ENCODE data around the gene CRACR2B. TPM values are rescaled to one million over a fixed set of nuclear protein-coding genes. Genes with fewer than 3 reads are reported as not detected.

Gene CRACR2B
- total RNA-seq, 4 donors from 2014 or later: 0.48 to 5.7 (median 3.5) TPM

DNA sequence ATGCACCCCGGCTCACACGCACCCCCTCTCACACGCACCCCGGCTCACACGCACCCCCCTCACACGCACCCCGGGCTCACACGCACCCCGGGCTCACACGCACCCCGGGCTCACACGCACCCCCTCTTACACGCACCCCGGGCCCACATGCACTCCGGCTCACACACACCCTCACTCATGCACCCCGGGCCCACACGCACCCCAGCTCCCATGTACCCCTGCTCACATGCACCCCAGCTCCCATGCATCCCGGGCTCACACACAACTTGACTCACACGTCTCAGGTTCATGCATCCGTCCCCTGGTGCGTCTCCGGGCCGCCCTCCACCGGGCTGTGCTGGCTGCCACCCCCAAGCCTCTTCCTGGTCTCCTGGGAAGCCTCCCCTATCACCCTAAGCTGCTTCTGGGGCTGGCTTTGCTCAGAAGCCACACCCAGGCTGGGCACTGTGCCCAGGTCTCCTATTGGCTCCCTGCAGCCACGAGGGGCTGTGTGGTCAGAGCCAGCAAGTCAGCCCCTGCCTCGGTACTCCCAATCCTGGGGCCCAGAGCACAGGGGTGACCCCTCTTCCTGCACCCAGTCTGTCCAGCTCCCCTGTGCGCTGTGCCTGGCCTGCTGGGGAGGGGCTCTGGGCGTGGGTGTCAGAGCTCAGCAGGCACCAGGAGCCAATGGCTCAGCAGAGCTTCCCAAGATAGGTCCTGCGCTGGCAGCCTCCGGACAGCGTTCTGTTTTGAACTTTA is 31.8 kb downstream of the CRACR2B start:
- no peak for TF ChIP-seq POLR2A (IDR thresholded peaks at IDR 0.05)
- TF ChIP-seq, protein P1, sequence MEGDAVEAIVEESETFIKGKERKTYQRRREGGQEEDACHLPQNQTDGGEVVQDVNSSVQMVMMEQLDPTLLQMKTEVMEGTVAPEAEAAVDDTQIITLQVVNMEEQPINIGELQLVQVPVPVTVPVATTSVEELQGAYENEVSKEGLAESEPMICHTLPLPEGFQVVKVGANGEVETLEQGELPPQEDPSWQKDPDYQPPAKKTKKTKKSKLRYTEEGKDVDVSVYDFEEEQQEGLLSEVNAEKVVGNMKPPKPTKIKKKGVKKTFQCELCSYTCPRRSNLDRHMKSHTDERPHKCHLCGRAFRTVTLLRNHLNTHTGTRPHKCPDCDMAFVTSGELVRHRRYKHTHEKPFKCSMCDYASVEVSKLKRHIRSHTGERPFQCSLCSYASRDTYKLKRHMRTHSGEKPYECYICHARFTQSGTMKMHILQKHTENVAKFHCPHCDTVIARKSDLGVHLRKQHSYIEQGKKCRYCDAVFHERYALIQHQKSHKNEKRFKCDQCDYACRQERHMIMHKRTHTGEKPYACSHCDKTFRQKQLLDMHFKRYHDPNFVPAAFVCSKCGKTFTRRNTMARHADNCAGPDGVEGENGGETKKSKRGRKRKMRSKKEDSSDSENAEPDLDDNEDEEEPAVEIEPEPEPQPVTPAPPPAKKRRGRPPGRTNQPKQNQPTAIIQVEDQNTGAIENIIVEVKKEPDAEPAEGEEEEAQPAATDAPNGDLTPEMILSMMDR (IDR thresholded peaks at IDR 0.05): no peak

DNA sequence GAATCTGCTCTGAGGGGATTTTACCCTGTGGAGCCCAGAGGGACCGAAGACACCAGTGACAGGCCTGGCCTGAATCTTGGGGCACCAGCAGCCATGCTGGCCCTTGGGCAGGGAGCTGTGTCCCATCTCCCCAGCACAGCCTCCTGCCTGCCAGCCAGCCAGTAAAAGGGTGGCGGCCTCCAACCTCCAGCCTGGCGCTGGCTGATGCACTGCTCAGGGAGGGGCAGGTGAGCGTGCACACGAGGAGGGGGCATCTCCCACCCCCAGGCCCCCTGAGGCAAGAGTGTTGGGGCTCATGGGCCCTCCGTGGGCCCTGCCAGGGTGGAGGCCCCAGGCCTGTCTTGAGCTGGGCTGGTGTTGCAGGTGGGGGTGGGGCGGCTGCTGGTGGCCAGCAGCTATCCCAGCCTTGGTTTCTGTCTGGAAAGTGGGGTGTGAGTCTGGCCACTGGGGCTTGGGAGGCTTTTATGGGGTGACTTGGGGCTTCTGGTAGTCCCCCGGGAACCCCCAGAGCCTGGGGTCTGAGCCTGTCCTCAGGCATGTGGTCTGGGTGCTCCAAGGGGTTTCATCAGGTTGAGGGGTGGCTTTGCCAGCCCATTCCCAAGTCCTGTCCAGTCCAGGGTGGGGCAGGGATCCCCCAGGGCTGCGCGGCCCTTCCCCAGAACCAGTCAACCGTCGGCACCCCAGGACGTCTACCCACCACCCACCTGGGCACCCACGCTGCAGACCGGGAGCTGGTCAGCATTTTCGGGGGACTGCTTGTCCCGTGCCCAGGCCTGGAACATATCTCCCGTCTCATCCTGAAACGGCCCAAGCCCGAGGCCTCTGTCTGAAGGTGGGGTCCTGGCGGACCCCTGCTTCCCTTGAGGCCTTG is 32.8 kb downstream of the CRACR2B start:
- WGBS, 2 donors: 72% methylated on average over 8 of the region's 21 CpGs; no CpG with 5 or more reads in 1 of the 2 donors
- no peak overlapping the region for H3K4me3 ChIP-seq
- peaks cover 11 to 51% (median 11%) of the 10 kb centered on the region in 3 donors for H3K4me1 ChIP-seq
- DNase-seq: no peak
- TF ChIP-seq, protein P1 (IDR thresholded peaks at IDR 0.05): no peak
- no peak for TF ChIP-seq POLR2A (IDR thresholded peaks at IDR 0.05)
- H3K27ac ChIP-seq: peak overlapping the region in 1 of 4 donors; percentile 39
- H3K27me3 ChIP-seq: no peaks in the 10 kb centered on the region
- peaks cover 0 to 32% (median 7%) of the 10 kb centered on the region in 3 donors for H3K36me3 ChIP-seq
- intact Hi-C loops (cut with DNase I): no loop called here
- no peaks in the 10 kb centered on the region for H3K9me3 ChIP-seq

More for the DNA sequence above, 31.8 kb downstream of the CRACR2B start:
- WGBS, 2 donors: 41 to 89% methylated on average over 6 to 7 of the region's 31 CpGs
- peaks cover 0 to 23% (median 7%) of the 10 kb centered on the region in 3 donors for H3K36me3 ChIP-seq
- peaks cover 11 to 51% (median 11%) of the 10 kb centered on the region in 3 donors for H3K4me1 ChIP-seq
- H3K27me3 ChIP-seq: no peaks in the 10 kb centered on the region
- H3K4me3 ChIP-seq: peak overlapping the region in 2 of 4 donors; percentile 11 to 31
- no peaks in the 10 kb centered on the region for H3K9me3 ChIP-seq
- no peak for DNase-seq
- H3K27ac ChIP-seq: peak overlapping the region in 1 of 4 donors; percentile 39
- intact Hi-C loops (cut with DNase I): no loop called here

DNA sequence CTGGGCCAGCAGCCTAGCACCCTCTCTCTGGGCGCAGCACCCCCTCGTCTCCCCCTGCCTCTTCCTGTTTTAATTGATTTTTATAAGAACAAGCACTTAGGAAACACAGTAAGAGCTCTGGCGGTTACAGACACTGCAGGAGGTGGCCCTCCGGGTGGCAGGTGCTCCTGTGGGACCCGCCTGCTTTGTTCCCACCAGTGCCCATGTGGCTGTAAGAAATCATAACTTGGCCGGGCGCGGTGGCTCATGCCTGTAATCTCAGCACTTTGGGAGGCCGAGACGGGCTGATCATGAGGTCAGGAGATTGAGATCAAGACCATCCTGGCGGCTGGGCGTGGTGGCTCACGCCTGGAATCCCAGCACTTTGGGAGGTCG is 33.4 kb downstream of the CRACR2B start:
- WGBS, 2 donors: 73 to 91% methylated on average over 2 to 12 of the region's 14 CpGs
- no peak for DNase-seq
- Histone ChIP-seq H3K27me3 (no peaks in the 10 kb centered on the region), H3K4me3 (no peak overlapping the region), H3K9me3 (no peaks in the 10 kb centered on the region), H3K4me1 (peaks cover 11 to 50% (median 11%) of the 10 kb centered on the region in 3 donors), H3K36me3 (peaks cover 0 to 38% (median 7%) of the 10 kb centered on the region in 3 donors), H3K27ac (no peak overlapping the region)
- TF ChIP-seq POLR2A (IDR thresholded peaks at IDR 0.05): no peak
- TF ChIP-seq, protein P1 (IDR thresholded peaks at IDR 0.05): no peak
- intact Hi-C loops (cut with DNase I): no loop called here

DNA sequence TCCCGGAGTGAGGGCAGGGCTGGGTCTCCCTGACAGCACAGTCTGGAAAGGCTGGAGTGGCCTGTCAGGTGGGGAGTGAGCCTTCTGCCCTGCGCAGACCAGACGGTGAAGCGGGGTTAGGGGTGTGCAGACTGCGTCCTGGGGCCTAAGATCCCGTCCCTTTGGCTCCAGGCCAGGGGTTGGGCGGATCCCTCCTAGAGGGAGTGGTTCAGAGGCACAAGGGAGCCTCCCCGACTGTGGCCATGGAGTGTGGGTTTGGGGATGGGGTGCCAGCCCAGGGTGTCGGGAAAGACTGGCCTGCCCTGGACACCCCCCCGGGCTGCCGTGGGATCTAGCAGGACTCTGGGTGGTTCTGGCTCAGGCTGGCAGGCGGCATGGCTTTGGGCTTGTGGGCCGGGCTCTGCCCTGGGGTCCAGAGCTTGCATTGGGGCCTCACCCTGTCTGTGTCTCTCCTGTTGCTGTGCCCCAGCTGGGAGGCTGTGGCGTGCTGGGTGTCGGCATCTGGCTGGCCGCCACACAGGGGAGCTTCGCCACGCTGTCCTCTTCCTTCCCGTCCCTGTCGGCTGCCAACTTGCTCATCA is 34.5 kb downstream of the CRACR2B start:
- intact Hi-C loops (cut with DNase I): no loop called here
- Histone ChIP-seq H3K4me3 (no peak overlapping the region), H3K9me3 (no peaks in the 10 kb centered on the region), H3K36me3 (peaks cover 0 to 49% (median 7%) of the 10 kb centered on the region in 3 donors), H3K4me1 (peaks cover 11 to 40% (median 11%) of the 10 kb centered on the region in 3 donors), H3K27ac (no peak overlapping the region), H3K27me3 (no peaks in the 10 kb centered on the region)
- DNase-seq: no peak
- WGBS, 2 donors: 50 to 64% methylated on average over 1 to 4 of the region's 20 CpGs
- TF ChIP-seq POLR2A (IDR thresholded peaks at IDR 0.05): no peak
- TF ChIP-seq, protein P1 (IDR thresholded peaks at IDR 0.05): no peak
